Middle frontal gyrus (tissue), 1 donor: ENCODE results near the gene DBI.
A peak's percentile ranks its signal among the peaks of the same experiment; 100 is the strongest.
"Not testable (repeated sequence)": the region's sequence is repeated elsewhere in the genome, so short reads cannot be mapped to it uniquely, and the experiment has no call there.

ENCODE experiments used
- DNase-seq: peaks from one replicate; pipeline ENCODE4 v3.0.0-alpha.2; 2015; ENCODE audit warnings: low spot score; ENCODE audit errors: extremely low spot score

The DBI gene

GRCh38 chr2:119397196-119397595 lies 30.4 kb downstream of the DBI start:
- DNase-seq = no peak

GRCh38 chr2:119402106-119402505 lies 35.3 kb downstream of the DBI start:
- no peak for DNase-seq

DNA sequence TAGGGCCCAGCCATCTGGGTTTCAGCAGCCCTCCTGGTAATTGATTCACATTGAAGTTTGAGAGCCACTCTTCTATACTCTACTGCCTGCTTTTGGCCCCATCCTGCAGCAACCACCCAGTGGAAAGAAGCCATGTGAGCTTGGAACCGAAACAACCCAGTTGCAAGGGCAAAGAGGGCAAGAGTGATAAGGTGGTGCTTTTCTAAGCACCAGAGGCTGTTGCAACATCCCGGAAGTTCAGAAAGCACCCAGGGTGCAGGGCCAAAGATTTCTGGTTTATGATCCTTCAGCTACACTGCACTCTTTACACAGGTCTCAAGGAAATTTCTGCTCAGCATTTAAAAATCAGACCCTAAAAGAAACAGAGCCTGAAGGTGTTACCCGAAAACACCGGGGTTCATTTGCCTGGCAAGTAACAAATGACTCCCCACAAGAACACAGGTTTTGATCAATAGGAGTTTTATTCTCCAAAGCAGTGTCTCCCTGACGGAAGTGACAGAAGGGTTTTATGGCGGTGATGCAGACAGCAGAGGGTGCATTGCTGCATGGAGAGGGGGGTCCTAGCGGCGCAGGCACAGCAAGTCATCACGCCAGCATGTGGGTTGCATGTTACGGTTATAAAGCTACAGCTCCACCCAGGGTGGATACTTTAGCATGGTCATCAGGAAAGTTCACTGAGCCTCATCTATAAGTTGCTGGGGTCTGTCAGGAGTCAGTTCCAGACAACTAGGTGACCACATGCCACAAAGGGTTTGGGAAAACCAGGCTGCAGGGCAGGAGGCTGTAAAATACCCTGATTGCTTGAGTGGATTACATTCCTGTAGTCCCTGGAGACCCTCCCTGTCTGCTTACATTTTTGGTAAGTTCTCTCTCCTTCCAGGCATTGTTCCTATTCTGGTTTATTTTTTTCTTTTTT lies 36.1 kb downstream of the DBI start:
- no peak for DNase-seq

- DNase-seq = not testable (repeated sequence)
Observed at GRCh38 chr2:119403618-119404017, 36.8 kb downstream of the DBI start.

DNA sequence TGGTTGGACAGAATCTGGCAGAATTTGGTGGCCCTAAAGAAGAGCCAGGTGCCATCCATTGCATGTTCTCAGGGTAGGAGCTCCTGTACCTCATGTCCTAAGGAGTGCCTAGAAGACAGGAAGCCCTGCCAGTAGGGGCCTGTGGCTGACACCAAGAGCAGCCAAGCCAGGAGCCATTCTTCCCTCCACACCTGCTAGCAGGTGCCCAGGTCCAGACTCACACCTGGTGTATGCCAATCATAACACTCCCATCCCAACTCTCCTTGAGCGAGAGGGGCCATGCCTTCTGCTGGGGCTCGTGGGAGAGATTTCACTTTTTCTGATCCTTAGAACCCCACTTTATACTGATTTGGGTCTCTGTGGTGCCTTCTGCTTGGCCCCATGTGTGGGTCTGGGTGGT lies 38.4 kb downstream of the DBI start:
- no peak for DNase-seq

DNA sequence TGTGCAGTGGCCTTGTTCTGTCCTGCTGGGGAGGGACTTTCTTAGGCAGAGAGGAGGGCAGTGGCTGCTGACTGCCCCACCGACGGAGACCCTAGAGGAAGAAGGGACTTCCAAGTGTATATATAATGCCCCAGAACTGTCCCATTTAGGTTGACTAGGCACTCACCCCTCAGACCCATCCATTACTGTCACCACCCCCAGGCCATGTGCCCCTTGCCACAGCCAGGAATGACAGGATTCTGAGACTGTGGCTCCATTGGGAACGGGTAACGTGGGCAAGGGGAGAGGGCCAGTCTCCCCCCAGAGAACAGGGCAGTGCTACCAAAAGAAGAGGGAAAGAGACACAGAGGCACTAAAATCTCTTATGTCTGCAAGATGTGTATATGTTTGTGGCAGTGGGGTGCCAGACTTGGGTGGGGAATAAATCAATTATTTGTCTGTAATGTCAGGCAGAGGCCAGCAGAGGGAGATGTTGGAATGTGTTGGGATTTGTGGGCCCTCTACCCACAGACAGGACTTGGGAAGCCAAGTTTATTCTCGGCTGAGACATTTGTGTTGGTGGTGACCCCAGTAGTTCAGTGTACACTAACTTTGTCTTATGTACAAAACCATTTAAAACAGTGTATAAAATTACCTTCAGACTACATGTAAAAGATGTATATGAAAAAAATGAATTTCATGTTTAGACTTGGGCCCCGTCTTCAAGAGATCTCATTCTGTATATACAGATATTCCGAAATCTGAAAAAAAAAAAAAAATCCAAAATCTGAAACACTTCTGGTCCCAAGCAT lies 40.8 kb downstream of the DBI start:
- DNase-seq = peak; percentile 48

DNA sequence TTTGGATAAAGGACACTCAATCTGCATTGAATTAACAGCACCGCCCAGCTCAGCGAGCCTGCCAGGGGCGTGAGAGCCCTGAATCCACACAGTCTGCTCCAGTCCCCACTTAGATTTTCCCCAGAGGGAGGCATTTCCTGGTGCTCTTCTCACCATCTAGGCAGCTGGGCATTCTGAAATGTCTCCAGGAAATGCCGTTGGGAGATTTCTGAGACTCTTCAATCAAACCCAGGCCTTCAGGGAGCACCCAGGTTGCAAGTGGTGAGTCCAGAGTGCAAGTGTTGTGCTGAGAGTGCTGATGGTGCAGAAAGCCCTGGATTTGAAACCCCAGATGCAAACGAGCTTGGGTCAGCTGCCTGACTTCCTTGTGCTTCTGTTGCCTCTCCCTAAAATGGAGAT lies 41.4 kb downstream of the DBI start:
- no peak for DNase-seq

- no peak for DNase-seq
Observed at GRCh38 chr2:119409506-119409905, 42.7 kb downstream of the DBI start.

- DNase-seq = no peak
Observed at GRCh38 chr2:119414894-119415293, 48.1 kb downstream of the DBI start.

GRCh38 chr2:119415630-119416029 lies 48.9 kb downstream of the DBI start:
- no peak for DNase-seq

DNA sequence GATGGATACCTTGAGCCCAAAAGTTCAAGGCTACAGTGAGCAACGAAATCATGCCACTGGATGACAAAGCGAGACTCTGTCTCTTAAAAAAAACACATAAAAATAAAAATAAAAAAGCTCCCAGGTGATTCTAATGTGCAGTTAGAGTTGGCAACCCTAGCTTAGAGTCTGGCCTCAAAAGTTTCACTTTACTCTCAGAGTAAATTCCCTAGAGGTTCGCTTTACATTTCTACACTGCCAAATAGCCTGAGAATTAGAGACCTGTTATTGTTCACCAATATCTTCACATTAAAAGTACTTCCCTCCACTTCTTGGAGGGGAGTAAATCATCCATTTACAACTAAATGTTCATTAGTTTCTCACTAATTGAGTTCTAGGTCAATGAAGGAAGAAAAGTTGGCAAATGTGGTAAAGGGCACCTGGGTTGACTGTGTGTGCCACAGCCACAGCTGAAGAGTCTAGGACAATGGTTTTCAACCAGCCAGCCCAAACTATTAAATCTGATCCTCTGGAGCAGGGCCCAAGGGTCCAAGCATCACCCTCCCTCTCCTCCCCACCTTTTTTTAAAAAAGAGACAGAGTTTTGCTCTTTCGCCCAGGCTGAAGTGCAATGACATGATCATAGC lies 49.6 kb downstream of the DBI start:
- DNase-seq = no peak

GRCh38 chr2:119417908-119418307 lies 51.1 kb downstream of the DBI start:
- DNase-seq = no peak

DNA sequence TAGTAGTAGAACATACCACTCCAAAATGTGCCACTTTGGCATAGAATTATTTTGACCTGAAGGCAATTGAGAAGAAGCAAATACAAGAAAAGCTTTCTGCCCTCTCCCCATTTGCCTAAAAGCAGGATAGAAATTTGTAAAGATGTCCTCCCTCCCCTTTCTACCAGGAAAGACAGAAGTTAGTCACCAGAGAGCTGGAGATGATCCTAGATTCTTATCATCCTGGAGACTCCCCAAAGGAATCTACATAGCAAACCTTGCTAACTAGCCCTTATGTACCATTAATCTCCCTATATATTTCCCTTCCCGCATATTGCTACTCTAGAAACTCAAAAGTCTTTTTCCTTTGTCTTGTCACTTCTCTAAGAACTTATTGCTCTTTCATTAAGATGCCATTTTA lies 52.3 kb downstream of the DBI start:
- no peak for DNase-seq

GRCh38 chr2:119419803-119420508 lies 53.2 kb downstream of the DBI start:
- no peak for DNase-seq

- no peak for DNase-seq
Observed at GRCh38 chr2:119421304-119421703, 54.5 kb downstream of the DBI start.

GRCh38 chr2:119421741-119422140 lies 55.0 kb downstream of the DBI start:
- DNase-seq = no peak
